ENCODE measurements around the gene SURF6.

GRCh38 chr9:133333566-133333965 is 2.4 kb downstream of the SURF6 start:
- TF ChIP-seq CTCF (IDR thresholded peaks at IDR 0.05) (no peak), POLR2AphosphoS5 (IDR thresholded peaks at IDR 0.05) (no peak), POLR2A (IDR thresholded peaks at IDR 0.05; ENCODE audit: low read depth) (no peak), EP300 (IDR thresholded peaks at IDR 0.05) (no peak)
